Measurements from ENCODE around the gene RCN2.

Gene RCN2

GRCh38 chr15:76987276-76987675 lies 55.7 kb downstream of the RCN2 start:
- peak overlapping the region; percentile 90 for H3K27ac ChIP-seq (replicated peaks)
- TF ChIP-seq, protein P1, sequence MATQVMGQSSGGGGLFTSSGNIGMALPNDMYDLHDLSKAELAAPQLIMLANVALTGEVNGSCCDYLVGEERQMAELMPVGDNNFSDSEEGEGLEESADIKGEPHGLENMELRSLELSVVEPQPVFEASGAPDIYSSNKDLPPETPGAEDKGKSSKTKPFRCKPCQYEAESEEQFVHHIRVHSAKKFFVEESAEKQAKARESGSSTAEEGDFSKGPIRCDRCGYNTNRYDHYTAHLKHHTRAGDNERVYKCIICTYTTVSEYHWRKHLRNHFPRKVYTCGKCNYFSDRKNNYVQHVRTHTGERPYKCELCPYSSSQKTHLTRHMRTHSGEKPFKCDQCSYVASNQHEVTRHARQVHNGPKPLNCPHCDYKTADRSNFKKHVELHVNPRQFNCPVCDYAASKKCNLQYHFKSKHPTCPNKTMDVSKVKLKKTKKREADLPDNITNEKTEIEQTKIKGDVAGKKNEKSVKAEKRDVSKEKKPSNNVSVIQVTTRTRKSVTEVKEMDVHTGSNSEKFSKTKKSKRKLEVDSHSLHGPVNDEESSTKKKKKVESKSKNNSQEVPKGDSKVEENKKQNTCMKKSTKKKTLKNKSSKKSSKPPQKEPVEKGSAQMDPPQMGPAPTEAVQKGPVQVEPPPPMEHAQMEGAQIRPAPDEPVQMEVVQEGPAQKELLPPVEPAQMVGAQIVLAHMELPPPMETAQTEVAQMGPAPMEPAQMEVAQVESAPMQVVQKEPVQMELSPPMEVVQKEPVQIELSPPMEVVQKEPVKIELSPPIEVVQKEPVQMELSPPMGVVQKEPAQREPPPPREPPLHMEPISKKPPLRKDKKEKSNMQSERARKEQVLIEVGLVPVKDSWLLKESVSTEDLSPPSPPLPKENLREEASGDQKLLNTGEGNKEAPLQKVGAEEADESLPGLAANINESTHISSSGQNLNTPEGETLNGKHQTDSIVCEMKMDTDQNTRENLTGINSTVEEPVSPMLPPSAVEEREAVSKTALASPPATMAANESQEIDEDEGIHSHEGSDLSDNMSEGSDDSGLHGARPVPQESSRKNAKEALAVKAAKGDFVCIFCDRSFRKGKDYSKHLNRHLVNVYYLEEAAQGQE (IDR thresholded peaks at IDR 0.05; ENCODE audit: insufficient replicate concordance, low read depth) = no peak
- TF ChIP-seq POLR2AphosphoS5 (IDR thresholded peaks at IDR 0.05; ENCODE audit: low read depth) = no peak
- TF ChIP-seq, protein P2, sequence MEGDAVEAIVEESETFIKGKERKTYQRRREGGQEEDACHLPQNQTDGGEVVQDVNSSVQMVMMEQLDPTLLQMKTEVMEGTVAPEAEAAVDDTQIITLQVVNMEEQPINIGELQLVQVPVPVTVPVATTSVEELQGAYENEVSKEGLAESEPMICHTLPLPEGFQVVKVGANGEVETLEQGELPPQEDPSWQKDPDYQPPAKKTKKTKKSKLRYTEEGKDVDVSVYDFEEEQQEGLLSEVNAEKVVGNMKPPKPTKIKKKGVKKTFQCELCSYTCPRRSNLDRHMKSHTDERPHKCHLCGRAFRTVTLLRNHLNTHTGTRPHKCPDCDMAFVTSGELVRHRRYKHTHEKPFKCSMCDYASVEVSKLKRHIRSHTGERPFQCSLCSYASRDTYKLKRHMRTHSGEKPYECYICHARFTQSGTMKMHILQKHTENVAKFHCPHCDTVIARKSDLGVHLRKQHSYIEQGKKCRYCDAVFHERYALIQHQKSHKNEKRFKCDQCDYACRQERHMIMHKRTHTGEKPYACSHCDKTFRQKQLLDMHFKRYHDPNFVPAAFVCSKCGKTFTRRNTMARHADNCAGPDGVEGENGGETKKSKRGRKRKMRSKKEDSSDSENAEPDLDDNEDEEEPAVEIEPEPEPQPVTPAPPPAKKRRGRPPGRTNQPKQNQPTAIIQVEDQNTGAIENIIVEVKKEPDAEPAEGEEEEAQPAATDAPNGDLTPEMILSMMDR (IDR thresholded peaks at IDR 0.05; ENCODE audit: insufficient read depth, low read length) = no peak
- no peak for TF ChIP-seq GABPA (IDR thresholded peaks at IDR 0.05; ENCODE audit: low read depth)
- no peak for TF ChIP-seq SPI1 (IDR thresholded peaks at IDR 0.05; ENCODE audit: borderline replicate concordance, low read depth)
- no peak overlapping the region for H3K4me3 ChIP-seq (replicated peaks; ENCODE audit: insufficient read depth, low read length)
- no peak for DNase-seq (ENCODE audit: low read depth in 1 of 2, low spot score in 1 of 2)
- no peaks in the 10 kb centered on the region for H3K27me3 ChIP-seq (ENCODE audit: insufficient read depth, poor library complexity, severe bottlenecking)

DNA sequence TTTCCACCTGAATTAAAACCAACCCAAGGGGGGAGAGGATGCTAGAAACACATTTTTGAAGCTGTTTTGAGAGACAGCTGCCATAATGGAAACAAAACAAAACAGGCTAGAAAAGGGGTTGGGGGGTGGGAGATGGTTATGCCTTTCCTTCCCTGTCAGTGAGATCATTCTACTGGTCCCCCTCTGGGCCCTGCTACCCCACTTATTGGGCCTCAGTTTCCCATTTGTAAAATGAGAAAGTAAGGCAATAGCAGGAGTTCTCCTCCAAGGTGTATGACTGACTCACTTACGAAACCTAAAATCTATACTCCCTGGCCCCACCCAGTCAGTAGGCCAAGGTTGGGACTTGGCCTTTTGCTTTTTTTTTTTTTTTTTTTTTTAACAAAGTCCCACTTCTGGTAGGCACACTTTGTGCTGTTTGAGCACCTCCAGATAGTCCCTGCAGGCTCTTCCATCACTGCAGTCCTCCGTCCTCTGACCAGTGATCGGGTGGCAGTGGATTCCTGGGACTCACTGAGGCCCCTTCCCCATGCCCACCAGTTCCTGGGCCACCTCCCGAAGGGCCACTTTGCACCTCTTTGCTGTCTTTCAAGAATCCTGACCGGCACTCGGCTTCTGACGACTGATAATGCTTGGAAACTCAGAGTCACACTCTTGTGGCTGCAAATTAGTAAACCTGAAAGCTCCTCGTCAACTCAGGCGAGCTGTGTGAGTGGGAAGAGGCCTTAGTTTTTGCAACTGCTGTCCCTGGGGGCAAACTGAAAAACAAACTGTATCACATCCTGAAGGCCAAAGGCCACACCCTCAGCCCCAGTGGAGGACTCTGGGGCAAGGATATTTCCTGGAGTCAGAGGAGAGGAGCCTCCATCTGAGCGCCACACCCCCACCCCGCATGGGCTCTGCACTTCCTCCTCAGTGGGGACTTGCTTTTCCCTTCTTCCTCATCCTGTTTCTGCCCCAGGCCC lies 56.6 kb downstream of the RCN2 start:
- peak; percentile 92 for TF ChIP-seq SPI1 (IDR thresholded peaks at IDR 0.05; ENCODE audit: borderline replicate concordance, low read depth)
- no peak for TF ChIP-seq GABPA (IDR thresholded peaks at IDR 0.05; ENCODE audit: low read depth)
- peak; percentile 40 for TF ChIP-seq POLR2AphosphoS5 (IDR thresholded peaks at IDR 0.05; ENCODE audit: low read depth)
- Histone ChIP-seq H3K27me3 (ENCODE audit: insufficient read depth, poor library complexity, severe bottlenecking) (no peaks in the 10 kb centered on the region), H3K4me3 (replicated peaks; ENCODE audit: insufficient read depth, low read length) (no peak overlapping the region), H3K27ac (replicated peaks) (peak overlapping the region; percentile 90)
- DNase-seq (ENCODE audit: low read depth in 1 of 2, low spot score in 1 of 2) = peak; percentile 91 to 95

- DNase-seq (ENCODE audit: low read depth in 1 of 2, low spot score in 1 of 2) = no peak
- Histone ChIP-seq H3K27me3 (ENCODE audit: insufficient read depth, poor library complexity, severe bottlenecking) (no peaks in the 10 kb centered on the region), H3K4me3 (replicated peaks; ENCODE audit: insufficient read depth, low read length) (no peak overlapping the region), H3K27ac (replicated peaks) (peak overlapping the region; percentile 90)
- TF ChIP-seq, protein P2 (IDR thresholded peaks at IDR 0.05; ENCODE audit: insufficient read depth, low read length) = no peak
- TF ChIP-seq, protein P1 (IDR thresholded peaks at IDR 0.05; ENCODE audit: insufficient replicate concordance, low read depth) = no peak
- TF ChIP-seq POLR2AphosphoS5 (IDR thresholded peaks at IDR 0.05; ENCODE audit: low read depth) = no peak
These were observed 57.6 kb downstream of the RCN2 start for GRCh38 chr15:76988867-76989780.

DNA sequence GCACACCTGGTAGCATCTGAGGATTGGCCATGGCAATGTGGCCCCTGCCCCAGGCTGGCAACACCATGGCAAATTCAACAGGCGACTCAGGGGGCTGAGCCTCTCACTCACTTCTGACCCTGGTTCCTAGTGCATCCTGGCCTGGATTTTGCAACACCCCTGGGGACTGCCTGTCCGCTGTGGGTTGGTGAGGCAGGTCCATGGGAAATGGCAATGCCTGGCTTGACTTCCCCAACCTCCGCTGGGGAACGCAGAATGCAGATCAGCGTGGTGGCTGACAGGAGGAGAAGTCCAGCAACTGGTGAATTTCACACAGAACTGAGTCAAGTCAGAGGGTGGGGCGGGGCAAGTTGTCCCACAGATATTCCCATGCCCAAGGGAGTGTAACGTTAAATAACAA lies 59.5 kb downstream of the RCN2 start:
- TF ChIP-seq, protein P2 (IDR thresholded peaks at IDR 0.05; ENCODE audit: insufficient read depth, low read length) = no peak
- TF ChIP-seq, protein P1 (IDR thresholded peaks at IDR 0.05; ENCODE audit: insufficient replicate concordance, low read depth) = no peak
- TF ChIP-seq SPI1 (IDR thresholded peaks at IDR 0.05; ENCODE audit: borderline replicate concordance, low read depth) (no peak), GABPA (IDR thresholded peaks at IDR 0.05; ENCODE audit: low read depth) (no peak)
- no peaks in the 10 kb centered on the region for H3K27me3 ChIP-seq (ENCODE audit: insufficient read depth, poor library complexity, severe bottlenecking)
- DNase-seq (ENCODE audit: low read depth in 1 of 2, low spot score in 1 of 2) = peak; percentile 68 to 75
- H3K27ac ChIP-seq (replicated peaks) = peak overlapping the region; percentile 16; the same call in 1 of the 2 replicates
- no peak overlapping the region for H3K4me3 ChIP-seq (replicated peaks; ENCODE audit: insufficient read depth, low read length)

Data from HL-60 (cell line).